Mesenteric fat pad (tissue), 1 donor: ENCODE results near the gene LHX2. TPM values are rescaled to one million over a fixed set of nuclear protein-coding genes. Genes with fewer than 3 reads are reported as not detected.

ENCODE experiments used
- DNase-seq: peaks from one replicate; pipeline ENCODE4 v3.0.0-alpha.2; 2020; ENCODE audit warnings: low spot score
- total RNA-seq: library from RNA; stranded (reverse); fragmentation: NEBNext Ultra II Directional; extraction: Animal tissue kit (Norgen Biotek cat#: 25700); gene quantifications from one replicate; pipeline ENCODE4 v1.2.1, GENCODE V29; 2021
- donor health status: DM: yes; HTN: yes; CAD: no.

The LHX2 gene
- total RNA-seq, 1 donor from 2014 or later, result 0.80 TPM

DNA sequence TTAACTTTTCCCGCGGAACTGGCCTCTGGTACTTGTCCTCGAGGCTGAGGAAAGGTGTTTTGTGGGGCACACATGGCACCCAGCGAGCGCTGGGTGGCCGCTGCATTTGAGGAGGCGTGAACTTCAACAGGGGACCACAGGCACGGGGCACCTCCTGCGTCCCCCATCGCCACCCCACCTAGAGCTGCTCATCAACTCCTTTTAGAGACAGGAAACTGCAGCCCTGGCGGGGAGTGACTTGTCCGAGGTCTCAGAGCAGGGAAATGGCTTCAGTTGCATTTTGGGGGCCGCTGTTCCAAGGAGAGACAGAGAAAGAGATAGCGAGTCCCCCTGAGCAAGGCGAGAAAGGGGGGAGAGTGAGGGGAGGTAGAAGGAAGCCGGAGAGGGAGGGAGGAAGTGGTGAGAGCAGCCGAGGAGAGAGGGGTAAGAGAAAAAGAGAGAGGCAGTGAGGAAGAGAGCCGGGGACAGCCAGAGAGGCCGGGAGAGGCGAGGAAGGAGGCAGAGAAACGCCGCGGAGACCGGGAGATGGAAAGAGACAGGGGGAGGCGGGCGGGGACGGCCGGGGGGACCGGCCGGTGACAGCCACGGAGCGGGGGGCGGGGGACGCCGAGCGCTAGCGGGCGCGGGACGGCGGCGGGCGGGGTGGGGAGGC lies 12.5 kb upstream of the LHX2 start:
- DNase-seq, result no peak

DNA sequence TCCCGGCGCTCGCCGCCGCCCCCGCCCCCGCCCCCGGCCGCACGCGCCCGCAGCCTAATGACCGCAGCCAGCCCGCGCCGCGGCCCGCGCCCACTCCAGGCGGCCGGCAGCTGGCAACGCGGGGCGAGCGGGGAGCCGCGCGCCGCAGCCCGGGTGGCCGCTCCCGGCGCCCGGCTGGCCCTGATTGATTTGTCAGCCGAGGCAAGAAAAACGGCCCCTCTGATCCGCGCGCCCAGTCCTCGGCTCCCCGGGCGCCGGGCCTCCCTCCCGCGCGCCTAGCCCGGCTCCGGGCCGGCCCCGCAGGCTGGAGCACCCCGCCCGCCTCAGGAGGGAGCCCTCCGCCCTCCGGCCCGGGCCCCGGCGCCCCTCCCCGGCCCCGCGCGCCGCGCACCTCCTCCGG lies 11.9 kb upstream of the LHX2 start:
- no peak for DNase-seq

DNA sequence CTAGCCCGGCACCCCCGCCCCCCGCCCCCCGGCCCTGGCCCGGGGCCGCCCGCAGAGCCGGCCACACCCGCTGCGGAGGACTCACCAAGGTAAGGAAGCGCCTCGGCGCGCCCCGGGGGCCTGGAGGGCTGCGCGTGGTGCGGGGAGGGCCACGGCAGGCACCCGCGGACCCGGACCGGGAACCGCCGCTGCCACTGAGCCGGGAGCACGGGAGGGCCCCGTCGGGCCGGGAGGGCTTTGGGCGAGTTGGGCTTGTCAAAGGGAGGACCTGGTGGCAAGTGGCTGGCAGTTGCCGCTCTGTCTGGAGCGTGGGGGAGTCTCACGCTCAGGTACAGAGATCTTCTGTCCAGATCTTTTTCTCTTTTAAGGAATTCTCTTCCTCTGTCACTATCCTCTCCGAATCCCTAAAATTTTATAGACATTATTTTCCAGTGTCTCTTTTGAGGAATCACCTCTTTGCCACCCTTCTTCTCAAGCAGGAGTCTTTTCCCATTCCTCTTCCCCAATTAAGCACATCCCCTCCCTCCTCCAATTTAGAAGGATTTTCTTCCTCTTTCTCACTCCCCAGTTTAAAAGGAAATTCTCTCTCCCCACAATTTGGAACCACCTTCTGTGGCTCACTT lies 11.3 kb upstream of the LHX2 start:
- no peak for DNase-seq

DNA sequence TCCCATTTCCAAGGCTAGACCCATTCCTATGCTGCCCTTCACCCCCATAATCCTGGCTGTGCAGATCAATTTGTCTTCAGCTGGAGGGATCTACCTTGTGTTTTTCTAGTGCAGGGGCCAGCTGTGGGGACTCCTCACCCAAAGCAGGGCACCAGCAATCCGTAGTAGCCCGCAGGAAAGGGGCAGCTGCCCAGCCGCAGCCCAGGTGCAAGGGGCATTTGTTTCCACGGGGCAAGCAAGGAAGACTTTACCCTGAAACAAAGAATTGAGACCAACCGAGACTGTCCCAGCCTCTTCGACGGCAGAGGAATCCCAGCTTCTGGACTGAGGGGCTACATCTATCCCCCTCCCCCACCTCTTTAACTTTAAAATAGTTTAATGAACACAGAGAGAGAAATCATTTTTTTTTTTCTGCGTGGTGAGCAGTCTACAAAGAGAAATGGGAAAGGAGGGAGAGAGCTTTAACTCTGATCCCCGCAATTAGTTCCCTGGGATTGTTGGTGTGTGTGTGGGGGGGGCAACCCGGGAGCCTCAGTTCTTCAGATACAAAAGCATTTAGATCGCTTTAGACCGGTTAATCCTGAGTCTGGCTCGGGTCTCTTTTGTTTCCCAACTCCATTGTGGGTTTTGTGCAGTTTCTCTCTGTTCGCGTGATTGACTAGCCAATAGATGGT lies 10.6 kb upstream of the LHX2 start:
- no peak for DNase-seq

DNA sequence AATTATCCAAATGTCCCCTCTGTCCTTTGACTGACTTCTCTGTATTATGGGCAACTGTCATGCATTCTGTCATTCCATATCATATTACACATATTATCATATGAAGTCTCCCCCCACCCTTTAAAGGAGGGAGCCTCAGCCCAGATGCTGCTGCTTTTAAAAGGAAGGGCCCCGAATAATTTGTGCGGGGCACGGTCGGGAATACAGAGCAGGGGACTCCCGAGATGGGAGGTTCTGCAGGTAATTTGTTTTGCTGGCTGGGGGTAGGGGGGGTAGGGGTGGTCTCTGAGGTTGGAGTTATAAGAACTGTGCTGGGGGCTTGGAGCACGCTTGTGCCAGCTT lies 10.1 kb upstream of the LHX2 start:
- no peak for DNase-seq

DNA sequence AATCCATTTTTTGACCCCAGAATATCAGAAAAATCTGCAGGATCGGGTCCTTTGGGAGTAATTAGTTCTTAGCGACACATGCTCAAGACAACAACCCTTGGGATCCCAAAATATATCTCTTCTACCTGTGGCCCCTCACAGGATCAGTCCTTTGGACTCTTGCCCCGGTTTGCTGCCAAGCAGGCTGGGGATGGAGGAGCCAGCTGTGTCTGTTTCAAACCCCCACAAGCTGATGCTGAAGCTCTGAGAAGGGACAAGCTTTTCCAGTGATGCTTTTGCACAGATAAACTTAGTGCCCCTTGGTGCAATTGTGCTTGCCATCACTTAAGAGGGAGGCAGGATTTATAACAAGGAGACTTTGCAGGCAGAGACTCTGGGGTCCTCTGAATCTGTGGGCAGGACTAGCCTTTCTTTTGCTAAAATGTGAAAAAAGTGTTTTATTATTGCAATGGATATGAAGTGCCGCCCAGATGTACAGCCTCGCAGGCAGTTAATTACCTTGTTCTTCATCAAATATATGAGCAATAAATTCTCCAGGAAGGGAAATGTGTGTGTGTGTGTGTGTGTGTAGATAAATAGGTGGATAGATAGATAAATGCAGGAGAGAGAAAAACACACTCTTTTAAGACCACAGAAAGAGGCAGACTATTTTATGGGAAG lies 9.6 kb upstream of the LHX2 start:
- no peak for DNase-seq

DNA sequence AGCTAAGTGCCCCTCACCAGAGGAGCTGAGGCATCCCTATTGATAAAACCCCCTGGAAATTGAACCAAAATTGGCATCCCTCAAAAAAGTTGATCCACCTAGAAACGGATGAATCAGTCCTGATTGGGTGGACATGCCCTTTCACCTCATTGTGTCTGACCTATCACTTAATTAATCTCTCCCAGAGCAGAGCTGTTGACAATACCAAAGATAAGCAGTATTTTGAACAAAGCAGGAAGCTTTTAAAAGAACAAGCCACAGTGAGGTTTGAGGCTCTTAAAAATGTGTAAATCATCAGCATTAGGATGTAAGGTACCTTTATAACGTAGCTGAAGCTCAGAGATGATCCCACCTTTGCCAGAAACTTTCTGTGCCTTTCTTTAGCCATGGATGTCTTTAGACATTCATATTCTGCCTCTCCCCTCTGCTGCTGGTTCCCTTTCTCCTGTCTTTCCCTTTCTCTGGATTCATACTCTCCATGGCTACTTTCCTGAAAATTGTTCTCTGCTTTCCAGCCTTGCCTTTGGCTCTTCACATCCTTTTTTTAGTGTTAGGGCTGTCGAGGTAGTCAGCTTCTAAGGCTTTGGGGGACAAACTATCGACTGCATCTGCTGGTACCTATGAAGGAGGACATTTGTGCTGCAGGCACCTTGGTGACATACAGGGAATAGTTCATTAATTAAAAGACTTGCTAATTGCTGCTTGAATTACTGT lies 7.8 kb upstream of the LHX2 start:
- DNase-seq, result no peak

DNA sequence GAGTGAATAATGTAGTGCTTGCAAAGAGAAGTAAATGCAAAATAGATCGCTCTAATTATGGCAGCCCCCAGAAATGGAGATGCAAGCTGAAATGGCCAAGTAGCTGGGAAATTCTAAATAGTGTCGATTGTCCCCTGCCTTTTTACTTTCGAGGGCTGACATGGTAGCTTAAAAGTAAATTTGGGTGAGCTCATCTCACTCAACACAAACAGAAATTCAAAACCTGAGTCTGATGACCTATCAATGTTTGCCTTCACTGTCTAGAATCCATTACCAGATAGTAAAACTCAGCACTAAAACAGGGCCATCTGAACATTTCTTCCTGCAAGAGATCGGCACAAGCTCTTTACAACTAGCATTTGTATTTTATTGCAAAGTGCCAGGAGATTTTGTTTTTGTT lies 7.0 kb upstream of the LHX2 start:
- no peak for DNase-seq

DNA sequence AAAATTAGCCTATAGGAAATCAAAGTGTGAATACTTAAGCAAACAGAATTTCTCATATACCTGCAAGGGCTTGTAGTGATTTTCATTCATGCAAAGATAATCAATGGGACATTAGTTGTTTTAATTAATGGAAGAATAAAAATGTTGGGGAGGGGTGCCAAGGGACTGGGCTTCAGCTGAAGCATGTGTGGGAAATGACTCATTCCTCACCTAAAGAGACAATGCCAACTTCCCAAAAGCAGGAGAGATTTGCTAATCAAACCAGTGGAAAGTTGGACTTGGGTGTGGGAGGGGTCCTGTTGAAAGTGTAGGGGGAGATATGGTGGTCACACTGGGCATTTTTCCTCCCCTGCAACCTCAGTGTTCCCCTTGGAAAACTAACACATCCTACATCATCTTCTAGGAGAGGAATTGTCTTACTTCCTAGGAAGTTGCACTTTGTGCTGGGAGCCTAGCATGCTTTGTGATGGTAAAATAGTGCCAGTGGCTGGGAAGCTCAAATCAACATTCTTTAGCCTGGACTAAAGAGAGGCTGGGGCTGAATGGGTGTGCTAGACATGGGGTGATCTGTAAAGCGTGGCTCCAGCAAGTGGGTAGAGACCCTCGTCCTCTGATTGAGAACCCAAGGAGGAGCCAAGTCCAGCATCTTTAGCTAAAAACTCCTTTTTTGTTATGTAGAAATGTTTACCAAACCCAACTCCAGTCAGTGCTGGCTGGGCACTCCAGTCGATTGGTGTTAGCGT lies 6.4 kb upstream of the LHX2 start:
- DNase-seq, result no peak

DNA sequence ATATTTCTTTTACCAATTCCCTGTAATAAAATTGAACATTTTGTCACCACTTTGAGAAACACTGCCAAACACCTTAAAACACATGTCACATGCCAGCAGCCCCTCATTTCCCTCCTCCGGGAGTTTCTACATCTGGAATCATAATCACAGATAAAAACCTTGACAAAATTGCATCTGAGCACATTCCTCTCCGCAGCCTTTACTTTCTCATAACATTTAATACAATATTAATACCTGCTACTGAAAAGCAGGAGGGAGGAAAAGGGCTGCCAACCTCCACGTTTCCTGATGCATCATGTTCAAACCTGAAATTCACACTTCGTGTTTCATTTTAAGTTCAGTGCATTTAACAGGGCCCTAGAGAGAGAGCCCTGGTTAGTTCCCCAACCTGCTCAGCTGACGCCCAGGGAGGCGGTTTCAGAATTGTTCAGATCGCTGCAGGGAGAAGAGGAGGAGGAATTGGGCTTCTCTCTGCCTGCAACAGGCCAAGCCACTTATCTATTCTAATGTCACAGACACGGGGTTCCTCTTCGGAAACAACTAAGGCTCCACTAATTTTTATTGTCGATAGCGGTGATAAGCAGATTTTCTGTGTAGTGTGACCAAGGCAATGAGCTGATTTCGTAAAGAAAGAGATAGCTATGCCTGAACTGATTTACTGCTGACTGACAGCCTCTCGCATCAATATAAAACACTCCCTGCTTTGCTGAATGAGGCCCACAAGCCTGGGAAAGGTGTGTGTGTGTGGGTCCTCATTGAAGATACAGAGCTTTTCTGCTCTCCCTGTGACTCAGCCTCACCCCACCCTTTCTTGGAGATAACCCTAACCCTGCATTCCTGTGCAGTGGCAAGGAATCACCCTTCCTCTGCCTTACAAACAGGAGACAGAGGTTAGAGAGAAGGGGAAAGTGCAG lies 4.9 kb upstream of the LHX2 start:
- no peak for DNase-seq

DNA sequence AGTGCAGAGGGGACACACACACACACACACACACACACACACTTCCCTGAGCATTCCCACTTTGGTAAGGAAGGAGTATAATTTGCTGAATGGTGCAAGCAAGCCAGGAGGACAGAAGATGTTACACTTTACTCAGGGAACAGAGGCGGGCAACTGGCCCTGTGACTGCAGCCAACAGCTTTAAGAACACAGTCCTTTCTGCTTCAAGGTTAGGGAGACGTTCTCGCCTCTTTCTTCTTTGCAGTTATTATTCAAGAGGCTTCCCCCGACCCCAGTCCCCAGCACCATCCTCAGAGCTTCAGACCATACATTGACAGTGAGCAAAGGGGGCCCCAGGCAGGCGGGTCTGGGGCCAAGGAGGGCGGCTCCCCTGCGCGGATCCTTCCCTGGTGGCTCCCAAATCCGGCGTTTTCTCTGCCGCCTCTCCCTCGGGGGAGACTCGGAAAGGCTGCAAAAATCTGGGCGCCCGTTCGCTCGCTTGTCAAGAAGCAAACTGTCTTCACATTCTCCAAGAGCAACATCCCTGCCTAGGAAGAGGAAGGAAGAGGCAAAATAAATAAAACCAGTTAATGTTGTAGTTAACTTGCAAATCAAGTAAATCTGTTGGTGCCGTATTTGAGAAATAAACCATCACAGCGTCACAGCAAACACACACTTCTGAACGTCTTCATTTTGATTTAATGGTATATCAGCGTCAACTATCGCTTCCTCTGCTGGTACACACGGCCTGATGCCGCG lies 3.8 kb upstream of the LHX2 start:
- DNase-seq, result no peak

DNA sequence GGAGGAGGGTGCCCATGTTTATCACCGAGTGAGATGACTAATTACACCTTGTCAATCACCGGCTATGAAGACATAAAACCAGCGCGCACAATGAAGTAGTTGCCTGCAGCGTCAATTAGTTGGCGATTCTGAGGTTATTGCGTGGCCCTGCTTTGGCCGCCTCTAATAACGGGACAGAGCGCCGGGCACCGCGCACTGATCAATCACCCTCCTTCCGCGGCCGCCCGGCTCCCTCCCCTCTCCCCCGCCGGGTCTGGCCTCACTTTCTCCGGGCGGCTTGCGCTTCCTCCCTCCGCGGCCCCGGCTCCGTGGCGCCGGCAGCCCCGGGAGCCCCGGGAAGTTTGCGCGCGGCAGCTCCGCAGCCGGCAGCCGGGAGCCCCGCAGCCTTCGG lies 3.3 kb upstream of the LHX2 start:
- DNase-seq, result no peak

DNA sequence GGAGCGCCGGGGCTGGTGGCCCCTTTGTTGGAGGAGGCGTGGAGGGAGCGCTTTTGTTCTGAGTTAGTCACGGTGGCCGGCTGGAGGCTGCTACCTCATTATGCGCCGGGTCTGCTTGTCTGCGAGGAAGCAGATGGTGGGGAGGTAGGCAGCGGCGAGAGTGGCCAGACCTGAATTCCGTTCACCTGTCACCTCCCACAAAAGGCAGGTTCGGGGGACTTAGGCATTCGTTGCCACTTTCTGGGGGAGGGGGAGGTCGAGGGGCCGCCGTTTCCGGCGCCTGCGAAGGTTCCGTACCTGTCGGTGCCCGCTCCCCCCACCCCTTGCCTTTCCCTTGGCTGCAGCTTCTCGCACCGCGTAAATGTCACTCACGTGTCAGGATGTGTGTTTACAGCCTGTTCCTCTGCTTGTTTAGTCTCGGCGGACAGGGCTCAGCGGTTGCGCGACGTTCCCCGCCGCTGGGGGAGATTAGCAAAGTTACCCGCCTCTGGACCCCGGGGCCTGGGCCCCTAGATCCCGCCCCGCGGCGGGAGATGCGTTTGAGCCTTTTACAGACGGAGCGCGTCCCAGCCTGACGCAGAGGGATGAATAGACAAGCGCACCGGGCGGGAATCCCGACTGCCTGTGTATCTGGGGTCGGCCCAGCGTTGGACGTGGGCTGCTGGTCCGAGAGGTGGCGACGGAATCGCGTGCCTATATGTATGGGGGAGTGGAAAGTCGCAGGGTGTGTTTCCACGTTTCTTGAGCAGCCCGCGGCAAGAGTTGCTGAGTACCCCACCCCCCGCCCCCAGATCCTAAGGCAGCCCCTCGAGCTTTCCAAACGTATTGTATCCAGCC lies 2.7 kb upstream of the LHX2 start:
- no peak for DNase-seq

DNA sequence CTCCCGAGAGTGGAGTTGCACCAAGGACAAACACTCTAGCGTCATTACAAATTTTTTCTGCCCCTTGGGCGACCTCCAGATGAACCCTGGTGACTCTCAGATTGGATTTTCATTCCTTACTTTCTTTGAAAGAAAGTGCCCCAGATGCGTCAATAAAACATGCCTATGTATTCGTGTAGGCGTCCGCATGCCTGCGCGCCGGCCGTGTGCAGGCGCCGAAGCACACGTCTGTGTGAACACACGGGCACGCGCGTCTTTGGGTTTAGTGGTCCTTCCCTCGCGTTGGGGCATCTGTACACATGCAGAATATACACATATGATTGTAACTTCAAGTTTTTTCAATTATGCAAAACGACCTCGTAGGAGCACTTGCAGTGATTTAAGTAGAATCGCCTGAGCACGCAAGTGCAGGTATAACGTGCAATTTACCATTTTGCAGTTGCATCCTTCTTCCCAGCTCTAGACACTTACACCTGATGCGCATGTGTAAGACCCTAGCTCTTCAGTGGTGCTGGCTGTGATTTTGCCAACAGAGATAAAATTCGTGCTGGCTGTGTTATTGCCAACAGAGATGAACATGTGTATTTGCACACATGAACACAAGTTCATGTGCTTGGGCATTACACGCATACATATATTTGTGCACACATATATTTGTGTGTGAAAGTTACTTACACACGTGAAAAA lies 1.9 kb upstream of the LHX2 start:
- no peak for DNase-seq

DNA sequence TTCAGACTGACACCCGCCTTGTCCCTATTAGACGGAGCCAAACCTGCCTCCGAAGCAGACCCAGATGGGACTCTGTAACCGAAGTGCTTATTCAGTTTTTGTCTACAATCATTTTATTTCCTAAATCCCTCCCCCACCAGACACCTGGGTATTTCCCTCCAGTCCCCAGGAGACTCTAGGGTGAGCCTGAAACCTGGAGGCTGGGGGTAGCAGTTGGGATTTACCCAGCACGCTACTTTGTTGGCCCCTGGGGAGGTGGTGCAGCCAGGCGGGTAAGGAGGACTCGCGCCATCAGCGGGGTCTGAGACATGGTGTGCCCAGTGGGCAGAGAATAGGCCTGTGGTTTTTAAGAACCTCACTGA lies 1.3 kb upstream of the LHX2 start:
- DNase-seq, result no peak

DNA sequence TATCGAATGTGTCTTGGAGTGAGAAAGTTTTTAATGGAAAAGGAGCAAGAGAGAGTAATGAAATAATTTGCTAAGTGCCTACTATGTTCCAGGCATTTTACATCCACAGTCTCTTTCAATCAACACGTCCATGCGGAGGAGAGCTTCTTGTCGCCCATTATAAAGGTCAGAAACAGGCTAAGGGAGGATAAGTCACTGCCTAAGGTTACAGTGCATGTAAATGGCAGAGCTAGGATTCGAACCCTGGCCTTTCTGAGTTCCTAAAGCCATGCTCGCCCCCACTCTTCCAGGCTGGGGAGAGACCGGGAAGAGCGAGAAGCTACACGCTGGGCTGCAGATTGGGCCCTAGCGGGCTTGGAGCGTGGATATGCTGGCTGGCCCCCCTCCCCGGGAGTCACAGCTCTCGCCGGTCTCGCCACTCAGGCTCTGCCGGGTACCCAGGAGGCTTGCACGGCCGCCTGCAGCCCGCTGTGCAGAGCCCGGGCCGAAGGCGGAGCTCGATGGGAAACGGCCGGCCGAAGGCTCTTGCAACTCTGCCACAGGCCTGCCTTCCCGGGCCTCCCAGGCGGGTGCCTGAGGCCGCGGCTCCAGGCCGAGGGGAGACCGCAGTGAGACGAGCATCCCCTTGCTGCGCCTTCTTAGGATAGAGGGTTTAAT lies 775 bp upstream of the LHX2 start:
- DNase-seq, result no peak
